Activated CD8-positive, alpha-beta memory T cell treated with anti-CD3 and anti-CD28 coated beads, Interleukin-2, amount 50 U/mL, for 24 hours (primary cell): ENCODE results near the gene CORO7.

Experiments used
- DNase-seq: peaks from one replicate; pipeline ENCODE4 v3.0.0-alpha.2; 2020; ENCODE audit errors: extremely low read depth

Gene CORO7

DNA sequence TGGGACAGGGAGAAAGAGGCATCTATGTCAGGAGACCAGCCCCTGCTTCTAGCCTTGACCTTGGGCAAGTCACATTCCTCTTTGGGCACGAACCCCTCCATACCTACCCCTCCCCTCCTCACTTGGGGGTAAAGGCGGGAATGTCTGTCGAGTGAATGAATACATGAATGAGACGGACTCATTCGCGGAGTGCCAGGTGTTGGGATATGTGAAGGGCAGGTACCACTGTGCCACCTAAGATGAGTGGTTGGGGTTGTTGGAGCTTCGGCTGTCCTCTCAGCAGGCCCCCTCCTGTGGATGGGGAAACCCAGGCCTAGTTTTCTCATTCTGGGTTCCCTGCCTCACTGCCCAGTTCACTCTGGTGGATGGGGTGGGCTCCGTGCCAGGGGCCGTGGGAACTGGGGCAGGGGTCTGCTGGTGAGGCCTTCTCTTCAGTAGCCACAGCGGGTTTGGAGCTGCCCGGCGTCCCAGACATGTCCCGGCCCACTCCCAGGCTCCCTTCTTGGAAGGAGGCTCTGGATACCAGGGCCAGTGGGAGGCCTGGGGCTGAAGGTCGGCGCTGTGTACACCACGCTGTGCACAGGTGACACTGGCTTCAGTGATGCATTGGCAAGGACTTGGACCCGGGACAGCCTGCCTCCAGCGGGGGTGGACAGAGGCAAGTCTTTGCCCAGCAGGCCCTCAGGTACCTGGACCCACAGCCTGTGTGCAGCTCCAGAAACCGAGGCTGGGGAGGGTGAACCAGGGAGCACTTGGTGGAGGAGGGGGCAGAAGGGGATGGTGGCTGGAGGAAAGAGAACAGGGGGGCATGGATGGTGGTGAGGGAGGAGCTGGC is 94.9 kb downstream of the CORO7 start:
- no peak for DNase-seq

DNA sequence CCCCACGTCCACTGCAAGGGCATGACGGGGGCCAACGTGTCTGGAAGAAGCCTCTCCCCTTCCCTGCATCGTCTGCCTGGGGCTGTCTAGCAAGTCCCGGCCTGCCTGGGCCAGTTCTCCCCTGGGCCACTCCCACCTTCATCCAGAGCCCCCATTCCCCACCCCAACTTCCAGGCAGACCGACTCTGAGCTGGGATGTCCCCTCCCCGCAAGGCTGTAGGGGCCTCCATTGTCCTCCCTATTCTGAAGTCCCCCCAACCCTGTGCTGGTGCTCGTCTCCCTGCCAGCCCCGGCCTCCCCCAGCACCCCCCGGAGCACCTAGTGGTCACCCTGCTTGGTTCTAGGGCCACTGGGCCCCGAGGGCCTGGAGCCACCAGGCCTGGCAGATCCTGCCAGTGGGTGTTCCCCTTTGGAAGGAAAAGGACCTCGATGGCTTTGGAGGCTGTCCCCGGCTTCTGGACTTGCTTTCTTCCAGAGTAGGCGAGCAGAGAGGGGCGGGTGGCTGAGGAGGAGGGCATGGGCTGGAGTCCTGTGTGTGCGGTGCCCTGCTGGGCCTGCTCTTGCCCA is 95.7 kb downstream of the CORO7 start:
- DNase-seq: no peak

DNA sequence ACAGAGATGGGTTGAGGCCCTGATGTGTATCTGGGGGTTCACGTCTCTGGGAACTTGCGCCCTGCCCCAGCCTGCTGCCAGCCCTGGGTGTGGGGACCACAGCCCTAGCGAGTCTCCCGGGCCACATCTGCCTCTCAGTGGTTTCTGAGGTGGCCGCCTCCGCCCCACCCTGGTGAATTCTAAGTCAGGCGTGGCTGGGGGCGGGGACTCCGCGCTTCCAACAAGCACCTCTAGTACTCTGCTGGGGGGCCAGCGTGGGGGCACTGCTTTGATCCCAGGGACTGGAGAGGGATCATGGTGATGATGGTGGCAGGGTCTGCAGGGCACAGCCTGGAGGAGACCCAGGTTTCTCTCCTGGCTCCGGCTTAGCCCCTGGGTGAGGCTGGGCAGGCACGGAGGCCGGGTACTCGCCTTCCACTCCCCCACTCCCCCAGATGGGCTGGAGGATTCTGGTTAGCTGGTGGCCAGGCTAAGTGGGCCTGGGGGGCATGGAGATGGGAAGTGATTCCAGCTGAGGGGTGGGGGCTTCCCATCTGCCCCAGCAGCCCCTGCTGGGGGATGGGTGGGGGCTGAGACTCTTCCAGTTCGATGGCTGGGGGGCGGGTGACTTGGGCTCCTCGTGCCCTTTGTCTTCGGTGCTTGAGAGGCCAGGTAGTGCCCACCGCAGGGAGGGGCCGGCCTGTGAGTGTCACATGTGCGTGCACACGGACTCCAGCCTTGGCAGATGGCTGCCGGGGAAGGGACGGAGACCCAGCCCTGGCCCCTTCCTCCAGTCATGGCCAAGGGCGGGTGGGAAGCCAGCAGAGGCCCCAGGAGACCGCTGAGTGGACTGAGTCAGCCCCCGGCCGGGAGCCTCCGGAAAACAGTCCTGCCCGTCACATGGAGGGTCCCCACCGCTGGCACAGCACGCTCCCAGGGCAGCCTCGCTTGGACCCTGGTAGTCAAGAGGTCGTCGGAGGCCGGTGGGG is 96.7 kb downstream of the CORO7 start:
- no peak for DNase-seq

DNA sequence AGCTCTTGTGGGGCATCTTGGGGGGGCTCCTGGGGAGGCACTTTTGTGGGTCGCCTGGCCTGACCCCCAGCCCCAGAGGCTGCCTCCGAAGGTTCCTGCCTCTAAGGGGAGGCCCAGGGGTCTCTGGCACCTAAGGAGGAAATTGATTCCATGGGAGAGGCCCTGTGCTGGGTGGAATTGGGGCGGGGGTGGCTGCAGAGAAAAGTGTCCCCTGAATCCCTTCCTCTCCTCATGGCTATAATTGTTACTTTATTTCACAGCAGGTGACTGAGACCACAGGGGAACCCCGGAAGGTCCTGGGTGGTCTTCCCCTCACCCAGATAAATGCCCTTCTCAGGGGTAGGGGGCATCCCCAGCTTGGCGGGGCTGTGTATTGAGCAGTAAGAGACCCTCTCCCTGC is 97.4 kb downstream of the CORO7 start:
- no peak for DNase-seq

DNA sequence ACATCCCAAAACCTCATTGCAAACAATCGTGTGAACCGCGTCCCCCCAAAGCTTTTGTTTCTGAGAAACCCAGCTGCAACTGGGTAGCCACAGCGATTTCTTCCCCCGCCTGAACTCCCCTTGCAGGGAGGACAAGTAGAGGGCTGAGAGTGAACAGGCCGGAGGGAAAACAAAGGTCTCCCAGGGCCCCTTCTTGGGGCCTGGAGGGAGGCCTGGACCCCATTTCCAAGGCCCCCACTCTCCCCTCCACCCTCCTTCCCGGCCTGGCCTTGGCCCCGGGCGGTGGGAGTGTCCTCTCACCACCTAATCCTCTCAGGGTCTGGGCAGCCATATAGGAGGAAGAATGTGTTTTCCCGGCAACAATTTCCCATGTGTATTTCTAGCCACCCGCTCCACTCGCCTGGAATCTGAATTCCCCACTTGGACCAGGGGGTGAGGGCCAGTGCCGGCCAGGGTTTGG is 97.9 kb downstream of the CORO7 start:
- DNase-seq: no peak

DNA sequence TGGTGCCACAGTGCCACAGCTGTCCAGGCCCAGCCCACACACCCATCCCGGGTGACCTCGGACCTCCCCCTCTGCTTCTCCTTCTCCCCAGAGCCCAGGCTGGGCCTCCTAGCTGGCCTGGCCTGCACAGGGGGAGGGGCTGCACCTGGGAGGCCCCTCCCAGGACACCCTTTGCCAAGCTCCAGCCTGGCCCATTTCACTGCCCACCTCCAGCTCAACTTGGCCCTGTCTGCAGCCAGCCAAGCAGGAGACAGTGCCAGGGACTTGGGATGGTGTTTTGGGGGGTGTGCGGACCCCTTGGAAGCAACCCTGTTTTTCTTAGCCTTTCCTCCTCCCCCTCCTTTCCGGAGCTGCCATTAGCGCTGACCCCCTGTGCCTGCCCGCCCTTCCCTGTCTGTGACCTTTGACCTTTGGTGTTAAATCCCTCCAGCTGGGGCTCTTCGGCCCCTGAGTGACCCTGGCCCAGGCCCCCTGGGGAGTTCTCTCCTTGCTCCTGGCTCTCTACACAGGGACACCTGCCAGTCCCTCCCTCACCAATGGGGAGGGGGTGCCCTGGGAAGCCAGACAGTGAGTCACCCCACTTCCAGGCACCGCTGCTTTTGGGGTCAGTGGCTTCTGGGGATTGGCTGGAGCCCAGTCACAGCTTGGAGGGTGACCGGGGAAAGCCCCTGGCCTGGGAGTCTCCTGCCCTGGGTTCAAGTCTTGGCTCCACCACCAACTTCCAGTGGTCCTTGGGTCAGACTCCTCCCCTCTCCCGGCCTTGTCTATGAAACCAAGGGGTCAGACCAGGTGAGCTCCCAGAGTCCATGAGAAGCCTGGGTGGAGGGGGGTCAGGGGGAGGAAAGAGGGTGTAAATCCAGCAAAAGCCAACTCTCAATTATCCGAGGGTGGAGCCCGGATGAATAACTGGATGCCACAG is 98.6 kb downstream of the CORO7 start:
- no peak for DNase-seq

DNA sequence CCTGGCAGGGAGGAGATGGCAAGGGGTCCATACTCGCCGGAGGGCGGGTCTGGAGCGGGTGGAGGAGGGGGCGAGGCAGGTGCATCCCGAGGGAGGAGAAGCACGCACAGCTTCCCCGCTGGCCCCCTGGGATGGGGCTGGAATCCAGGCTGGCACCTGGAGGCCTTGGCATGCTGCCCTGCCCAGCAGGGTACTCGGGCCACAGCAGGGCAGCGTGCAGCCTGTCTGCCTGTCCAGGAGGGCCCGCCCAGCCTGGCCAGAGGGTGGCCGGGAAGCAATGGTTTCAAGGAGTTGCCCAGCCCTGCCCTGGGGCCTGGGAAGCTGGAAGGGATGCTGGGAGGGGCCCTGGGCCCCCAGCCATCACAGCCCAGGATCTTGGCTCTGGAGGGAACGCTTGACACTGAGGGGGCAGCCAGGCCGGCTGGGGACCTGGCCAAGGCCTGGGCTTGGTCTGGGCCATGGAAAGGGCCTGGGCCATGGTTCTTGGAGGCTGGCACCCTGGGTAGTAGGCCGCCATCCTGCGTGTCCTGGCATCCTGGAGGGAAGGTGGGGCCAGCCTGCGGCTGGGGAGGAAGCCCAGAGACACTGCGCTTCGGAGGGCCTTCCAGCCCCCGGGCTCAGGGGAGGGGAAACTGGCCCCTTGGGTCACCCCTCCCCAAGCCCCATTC is 99.4 kb downstream of the CORO7 start:
- no peak for DNase-seq

DNA sequence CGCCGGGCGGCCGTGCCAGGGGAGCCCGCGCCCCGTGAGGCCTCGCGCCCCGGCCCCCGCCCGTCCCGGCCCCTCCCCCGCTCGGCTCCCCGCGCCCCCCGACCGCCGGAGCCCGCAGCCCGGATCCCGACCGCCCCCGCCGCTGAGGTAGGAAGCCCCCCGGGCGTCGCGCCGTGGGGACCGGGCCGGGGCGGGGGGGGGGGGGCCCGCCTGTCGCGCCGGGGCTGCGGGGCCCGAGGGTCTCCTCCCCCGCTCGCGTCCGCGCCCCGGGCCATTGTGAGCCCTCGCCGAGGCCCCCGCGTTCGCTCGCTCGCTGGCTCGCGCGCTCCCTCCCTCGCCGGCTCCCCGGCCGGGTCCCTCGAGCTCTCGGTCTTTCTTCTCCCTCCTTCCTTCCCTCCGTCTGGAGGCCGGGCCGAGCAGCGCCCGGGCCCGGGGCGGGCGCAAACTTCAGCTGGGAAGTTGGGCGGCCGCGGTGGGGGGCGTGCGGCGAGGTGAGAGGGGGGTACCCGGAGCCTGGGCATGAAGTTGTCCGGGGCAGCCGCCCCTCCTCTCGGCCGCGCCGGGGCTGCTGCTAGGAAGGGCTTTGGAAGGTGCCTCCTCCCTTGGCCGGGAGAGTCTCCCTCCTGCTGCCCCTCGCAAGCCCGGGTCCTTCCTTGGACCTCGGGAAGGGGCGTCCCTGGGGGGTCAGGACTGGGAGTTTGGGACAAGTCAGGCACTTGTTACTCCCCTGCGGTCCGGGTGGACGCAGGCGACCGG is 100.1 kb downstream of the CORO7 start:
- no peak for DNase-seq

DNA sequence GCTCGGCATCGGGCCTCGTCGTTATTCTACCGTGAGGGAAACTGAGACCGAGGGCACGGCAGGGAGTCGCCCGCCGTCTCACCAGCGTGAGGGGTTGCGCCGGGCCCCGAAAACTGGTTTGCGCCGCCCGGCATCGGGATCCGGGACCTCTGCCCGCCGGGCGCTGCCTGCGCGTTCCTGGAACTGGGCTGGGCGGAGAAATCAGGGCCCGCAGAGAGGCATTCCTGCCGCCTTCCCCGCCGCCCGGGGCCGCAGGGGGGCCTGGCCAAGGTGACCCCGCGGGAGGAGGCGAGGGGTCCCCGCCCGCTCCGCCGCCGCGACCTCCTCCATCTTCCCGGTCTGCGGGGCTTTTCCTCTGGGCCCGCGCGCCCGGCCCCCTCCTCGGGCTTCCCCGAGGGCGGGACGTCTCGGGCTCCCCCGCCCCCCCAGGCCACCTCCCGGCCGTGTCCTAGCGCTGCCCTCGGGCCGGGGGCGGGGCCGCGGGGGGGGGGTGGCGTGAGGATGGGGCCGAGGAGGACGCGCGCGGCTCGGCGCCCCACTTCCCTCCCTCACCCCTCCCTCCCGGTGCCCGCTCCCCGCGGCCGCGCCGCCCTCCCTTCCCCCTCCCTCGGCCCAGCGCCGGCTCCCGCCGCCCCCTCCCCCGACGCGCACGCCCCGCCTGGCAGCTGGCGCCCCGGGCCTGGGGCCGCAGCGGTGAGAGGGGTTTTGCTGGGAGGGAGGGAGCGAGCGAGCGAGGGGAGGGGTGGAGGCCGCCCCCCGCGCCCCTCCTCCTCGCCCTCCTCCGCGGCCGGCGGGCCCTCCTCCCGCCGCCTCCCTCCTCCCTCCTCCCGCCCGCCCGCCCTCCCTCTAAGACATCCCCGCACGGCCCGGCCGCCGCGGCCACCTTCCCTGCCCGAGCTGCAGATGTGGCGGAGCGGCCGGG is 100.9 kb downstream of the CORO7 start, which contains the start of gene GLIS2:
Gene GLIS2 (plus strand): TSS at position 882 of the 922 bp plus-strand sequence. CDS start 16,214 bp downstream, outside the sequence.
- DNase-seq: no peak

DNA sequence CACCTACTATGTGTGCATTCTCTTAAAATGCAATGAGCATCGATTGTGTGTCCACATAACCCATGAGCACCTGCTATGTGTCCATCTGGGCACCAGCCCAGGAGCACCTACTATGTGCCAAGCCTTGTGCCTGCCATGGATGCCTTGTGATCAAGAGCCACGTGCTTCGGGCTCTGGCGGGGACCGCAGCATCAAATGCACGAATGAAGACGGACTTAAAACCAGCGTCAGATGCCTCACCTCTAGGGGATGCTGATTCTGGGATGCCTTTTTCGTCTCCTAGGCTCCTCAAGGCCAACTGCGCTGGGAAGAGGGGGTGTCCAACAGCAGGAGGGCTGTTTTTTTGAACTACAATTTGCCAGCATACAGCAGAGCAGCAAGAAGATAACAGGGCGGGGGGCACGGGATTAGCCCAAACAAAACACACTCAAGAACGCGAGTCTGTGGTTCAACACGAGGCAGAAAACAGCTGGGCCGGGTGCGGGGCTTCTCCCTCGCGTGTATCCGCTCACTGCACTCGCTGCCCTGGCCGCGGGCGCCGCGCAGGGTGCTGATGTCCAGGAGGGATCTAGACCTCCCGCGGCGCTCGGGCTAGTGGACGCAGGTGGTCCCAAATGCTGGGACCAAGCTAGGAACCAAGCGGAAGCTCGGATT is 101.7 kb downstream of the CORO7 start:
- no peak for DNase-seq

DNA sequence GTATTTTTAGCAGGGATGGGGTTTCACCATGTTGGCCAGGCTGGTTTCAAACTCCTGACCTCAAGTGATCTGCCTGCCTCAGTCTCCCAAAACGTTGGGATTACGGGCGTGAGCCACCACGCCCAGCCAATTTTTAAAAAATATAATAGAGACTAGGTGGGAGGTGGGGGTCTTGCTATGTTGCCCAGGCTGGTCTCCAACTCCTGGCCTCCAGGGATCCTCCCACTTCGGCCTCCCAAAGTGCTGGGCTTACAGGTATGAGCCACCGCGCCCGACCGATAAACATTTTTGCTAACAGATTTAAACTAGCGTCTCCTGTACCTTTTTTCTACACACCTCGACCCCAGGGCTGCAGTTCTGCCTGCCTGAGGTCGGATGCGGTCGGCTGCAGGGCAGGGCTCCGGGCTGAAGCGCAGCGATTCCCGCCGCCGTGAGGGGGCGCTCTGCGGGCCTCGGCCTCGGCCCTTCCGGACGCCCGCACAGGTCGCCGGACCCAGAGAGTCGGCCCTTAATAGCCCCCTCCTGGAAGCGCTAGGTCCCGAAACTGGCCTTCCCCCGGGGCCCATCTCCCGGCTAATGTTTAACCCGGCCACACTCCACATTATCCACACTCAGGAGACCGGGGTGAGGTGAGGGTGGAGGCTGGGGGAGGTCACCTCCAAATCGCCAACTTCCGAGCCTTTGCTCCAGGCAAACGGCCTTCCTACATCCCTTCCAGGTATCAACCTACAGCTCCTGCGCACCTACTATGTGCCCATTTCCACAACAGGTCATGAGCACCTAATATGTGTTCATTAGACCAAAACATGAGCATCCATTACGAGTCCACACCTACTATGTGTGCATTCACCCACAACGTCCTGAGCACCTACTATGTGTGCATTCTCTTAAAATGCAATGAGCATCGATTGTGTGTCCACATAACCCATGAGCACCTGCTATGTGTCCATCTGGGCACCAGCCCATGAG is 102.5 kb downstream of the CORO7 start:
- DNase-seq: no peak

DNA sequence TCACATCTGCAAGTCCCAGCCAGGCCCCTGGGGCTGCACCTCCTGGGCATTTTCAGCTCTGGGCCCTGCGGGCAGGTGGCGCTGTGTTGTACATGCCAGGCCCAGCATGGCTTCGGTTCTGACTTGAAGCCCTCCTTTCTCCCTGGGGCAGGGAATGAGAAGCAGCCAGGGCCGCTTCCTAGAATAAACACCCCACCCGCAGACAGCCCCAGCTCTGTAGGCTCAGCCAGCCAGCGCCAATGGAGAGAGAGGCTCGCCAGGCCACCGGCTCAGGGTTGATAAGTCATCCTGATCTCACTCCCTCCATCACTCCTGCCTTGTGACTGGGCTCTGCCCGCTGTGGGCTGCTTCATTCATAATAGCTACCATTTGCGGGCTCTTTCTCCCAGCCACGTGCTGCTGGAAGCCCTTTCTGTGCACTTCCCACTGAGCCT is 106.5 kb downstream of the CORO7 start:
- DNase-seq: no peak

DNA sequence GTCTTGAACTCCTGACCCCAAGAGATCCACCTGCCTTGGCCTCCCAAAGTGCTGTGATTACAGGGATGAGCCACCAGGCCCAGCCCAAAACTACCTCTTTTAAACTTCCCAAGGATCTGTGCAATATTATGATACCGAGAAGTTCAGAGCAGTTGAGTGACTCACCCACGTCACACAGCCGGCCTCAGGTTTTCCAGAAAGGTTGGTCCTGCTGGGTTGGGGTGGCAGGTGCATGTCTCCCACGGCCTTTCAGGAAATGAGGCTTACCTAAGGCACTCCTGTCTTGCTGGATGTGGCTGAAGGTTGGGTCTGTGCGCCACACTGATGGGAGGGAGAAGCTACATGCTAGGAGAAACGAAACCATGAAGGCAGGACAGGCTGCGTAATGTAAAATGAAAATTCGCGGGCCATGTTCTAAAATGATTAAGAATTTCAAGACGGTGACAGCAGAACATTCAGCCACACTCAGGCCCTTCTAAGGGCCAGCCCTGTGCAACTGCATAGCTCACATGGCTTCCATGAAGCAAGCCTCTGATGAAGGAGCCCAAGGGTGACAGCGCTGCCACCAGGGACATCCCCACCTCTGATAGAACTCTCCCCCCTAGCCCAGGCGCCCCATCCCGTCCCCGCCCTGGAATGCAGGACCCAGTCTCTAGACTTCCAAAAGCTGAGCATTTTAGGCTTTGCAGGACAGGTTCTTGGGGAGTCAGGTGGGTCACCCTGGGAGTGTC is 107.1 kb downstream of the CORO7 start:
- no peak for DNase-seq

DNA sequence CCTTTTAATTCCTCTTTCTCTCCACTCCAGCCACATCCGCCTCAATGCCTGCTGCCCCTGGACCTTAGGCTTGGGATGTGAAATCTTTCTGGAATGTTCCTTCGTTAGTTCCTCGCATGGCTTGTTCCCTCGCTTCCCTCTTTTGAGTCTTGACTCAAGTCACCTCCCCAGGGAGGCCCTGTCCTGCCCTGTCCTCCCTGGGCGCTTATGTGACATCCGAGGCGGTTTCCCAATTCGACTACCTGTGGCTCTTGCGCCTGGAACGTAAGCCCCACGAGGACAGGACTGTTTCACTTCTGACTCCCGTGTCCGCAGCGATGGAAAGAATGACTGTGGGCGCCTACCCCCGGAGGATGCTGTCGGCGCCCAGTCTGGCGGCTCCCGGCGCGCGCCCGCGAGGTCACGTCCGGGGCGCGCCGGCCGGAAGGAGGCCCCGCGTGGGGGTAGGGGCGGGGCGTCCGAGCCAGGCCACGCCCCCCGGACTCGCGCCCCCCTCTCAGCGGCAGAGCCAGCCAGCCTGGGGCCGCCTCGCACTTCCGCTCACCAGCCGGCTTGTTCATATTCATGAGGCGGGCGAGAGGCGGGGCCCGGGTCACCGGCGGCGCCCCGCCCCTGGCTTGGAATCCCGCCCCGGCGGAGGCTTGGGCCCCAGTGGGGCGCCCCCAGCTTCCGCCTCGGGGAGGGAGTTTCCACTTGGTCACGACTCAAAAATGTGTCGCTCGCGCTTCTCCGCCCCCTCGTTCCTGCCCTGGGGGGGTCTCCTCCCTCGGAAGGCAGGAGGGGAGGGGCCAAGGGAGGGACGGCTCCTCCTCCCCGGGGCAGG is 109.0 kb downstream of the CORO7 start:
- peak; percentile 79 for DNase-seq

DNA sequence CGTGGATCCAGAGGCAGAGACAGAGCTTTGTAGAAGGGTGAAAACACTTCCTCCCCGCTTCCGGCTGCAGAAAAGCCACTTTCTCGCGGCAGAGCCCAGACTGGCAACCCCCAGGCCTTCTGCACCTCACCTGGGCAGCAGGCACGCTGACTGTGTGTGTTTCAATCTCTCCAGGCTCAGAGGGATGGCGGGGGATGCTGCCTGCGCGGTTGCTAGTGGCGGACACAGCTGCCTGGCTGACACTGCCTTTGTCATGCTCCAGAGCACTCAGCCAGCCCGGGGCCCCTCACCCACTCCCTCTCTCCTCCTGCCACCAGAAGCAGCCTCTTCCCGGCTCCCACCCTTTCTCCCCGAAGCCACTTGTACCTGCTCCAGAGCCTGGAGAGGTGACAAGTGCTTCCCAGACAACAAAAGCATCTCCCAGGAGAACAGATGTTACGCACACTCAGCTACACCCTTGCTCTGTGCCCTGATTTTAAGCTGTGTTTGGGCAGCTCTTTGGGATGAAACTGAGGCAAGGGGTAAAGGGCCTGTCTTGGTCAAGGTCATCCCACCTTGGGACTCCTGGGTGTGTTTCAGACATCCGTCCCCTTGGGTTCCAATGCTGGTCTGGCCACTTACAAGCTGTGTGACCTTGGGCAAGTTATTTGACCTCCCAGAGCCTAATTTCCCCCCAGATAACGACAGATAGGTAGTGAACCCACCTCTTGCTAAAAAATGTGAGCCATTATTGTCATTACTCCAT is 109.8 kb downstream of the CORO7 start:
- DNase-seq: no peak
